HG03469 (cell line): ENCODE measurements around the gene KLHL26.

Experiments used
- ATAC-seq: cut with Tn5 transposase; IDR thresholded peaks from one replicate; pipeline ENCODE4 v1.9.1; 2021; ENCODE audit warnings: mild to moderate bottlenecking, moderate library complexity, moderate number of reproducible peaks; ENCODE audit not compliant: unreplicated experiment

The KLHL26 gene

GRCh38 chr19:18711893-18712292 lies 75.1 kb downstream of the KLHL26 start:
- ATAC-seq, result no peak

GRCh38 chr19:18712981-18713380 lies 76.2 kb downstream of the KLHL26 start:
- ATAC-seq, result no peak

- no peak for ATAC-seq
These were observed 76.8 kb downstream of the KLHL26 start for GRCh38 chr19:18713550-18714117.

GRCh38 chr19:18715416-18715815 lies 78.6 kb downstream of the KLHL26 start:
- no peak for ATAC-seq

GRCh38 chr19:18716857-18717256 lies 80.0 kb downstream of the KLHL26 start:
- no peak for ATAC-seq

- ATAC-seq, result no peak
These were observed 80.8 kb downstream of the KLHL26 start for GRCh38 chr19:18717601-18718000.

GRCh38 chr19:18718015-18718526 lies 81.2 kb downstream of the KLHL26 start:
- ATAC-seq, result no peak

- no peak for ATAC-seq
These were observed 82.1 kb downstream of the KLHL26 start for GRCh38 chr19:18718846-18719458.

- ATAC-seq, result no peak
These were observed 82.7 kb downstream of the KLHL26 start for GRCh38 chr19:18719541-18719940.
